ENCODE data around the gene IGF2.

Gene IGF2

DNA sequence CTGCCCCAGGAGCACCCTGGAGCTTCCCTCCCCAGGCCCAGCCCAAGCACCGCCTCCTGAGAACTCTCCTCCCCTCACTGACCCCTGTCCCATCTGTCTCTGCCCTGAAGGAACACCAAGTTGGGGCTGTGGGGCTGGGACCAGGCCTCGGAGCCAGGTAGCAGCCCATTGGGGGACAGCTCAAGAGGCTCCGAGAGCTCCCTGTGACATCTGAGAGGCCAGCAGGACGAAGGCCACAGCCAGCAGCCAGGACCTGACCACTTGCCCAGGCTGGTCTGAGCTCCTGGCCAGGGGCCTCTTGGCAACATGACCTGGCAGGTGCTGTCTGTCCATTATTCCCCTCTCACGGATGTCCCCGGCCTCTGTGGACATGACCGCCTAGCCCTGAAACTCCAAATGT is 33.7 kb downstream of the IGF2 start:
- in situ Hi-C loops (cut with MboI; ENCODE audit: low sequenced_read_pairs): no loop called here

DNA sequence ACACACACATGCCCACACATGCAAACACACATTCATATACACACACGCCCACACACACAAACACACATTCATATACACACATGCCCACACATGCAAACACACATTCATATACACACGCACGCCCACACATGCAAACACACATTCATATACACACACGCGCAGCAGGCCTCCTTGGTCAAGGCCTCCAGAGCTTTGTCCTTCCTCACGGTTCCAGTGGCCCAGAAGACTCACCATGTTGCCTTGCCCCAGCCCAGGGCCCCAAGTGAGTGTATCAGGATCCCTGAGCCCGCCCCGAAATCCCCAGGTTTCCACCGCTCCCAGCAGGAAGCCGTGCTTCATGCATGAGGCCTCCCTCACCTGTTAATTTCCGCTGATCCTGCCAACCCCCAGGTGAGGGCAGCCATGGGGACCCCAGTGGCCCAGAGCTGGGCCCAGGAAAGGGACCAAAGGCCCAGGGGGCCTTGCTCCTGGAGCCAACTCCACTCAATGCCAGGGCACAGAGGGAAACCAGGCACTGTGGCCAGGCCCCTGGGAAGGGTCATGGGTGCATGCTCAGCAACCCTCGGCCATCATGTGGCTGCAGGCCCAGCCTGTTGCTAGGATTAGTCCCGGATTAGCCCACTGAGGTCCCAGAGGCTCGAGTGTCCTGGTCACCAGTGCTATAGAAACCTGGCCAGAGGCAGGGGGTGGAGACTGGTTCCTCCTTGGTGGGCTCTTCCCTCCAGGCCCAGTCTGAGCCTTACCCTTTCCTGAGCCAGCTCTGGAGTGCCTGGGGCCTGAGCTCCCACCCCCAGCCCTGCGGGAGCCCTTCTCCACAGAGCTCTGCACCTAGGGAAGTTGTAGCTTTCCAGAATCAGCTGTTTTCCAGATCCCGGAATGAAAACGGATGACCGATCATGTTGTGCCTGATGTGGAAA is 34.4 kb downstream of the IGF2 start:
- in situ Hi-C loops (cut with MboI; ENCODE audit: low sequenced_read_pairs): no loop called here

DNA sequence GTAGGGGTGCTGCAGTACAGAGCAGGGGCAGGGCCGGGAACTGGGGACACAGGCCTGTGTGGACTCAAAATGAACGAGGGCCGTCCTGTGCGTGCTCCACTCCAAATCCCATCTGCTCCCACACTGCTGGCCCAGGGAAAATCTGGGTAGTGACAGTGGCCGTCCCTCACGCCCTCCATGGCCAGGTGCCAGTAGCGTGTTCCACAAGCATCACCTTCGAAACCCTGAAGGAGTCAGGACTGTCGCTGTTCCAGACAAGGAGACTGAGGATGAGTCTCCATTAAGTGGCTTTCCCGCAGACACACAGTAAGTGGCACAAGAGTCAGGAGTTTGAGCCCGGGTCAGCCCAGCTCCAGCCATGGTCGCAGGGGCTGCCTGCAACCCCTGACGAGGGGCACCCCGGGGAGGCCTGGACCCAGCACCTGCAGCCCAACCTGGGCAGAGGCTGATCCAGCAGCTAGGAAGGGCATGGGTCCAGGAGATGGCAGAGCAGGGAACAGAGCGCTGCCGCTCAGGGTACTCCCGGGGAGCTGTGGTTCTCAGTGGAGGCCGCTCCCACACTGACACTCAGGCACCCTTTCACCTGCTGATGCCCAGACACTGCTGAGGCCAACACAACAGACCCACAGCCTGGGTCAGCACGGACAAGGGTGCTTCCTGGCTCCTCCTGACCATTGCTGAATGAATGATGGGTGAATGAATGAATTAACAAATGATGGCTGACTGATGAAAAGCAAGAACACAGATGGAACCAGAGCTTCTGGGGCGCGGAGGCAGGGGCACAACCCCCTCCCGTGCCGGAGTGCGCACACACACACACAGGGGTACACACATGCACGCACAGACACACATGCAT is 35.3 kb downstream of the IGF2 start:
- in situ Hi-C loops (cut with MboI; ENCODE audit: low sequenced_read_pairs): no loop called here

DNA sequence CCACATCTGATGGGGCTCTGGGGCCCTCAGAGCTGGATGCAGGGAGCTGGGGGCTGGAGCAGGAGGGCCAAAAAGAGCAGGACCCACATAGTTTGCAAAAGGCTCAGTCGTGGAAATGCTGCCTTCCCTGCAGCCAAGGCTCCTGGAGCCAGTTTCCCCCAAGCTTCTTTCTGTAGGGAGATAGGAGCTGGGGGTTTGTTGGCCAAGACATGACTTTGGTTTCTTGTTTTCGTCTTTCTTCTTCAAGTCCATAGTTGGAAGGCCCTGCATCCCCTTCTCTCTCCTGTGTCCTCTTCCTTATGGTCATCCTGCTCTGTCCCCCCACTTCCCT is 36.3 kb downstream of the IGF2 start:
- in situ Hi-C loops (cut with MboI; ENCODE audit: low sequenced_read_pairs): no loop called here

DNA sequence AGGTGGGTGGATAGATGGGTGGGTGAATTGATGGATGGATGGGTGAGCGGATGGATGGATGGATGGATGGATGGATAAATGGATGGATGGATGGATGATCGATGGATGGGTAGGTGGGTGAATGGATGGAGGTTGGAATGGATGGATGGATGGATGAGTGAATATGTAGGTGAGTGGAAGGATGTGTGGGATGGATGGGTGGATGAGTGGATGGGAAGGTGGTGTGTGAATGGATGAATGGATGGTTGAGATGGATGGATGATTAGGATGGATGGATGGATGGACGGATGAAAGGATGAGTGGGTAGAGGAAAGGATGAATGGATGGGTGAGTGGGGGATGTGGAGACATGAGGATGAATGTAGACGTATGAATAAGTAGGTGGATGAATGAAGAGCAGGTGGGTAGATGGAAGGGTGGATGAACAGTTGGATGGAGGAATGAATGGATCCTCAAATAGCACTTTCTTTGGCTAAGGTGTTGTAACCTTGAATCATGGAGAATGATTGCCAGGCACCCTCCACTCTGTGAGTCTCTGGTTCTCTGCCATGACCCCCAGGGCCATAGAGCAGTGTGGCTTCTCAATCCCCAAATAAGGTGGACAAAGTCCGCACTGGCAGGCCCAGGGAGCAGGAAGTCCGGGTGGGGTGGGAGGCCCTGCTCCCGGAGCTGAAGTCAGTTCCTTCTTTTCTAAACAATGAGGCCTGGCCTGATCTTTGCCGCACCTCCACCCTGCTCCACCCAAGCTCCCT is 36.9 kb downstream of the IGF2 start:
- in situ Hi-C loops (cut with MboI; ENCODE audit: low sequenced_read_pairs): no loop called here

DNA sequence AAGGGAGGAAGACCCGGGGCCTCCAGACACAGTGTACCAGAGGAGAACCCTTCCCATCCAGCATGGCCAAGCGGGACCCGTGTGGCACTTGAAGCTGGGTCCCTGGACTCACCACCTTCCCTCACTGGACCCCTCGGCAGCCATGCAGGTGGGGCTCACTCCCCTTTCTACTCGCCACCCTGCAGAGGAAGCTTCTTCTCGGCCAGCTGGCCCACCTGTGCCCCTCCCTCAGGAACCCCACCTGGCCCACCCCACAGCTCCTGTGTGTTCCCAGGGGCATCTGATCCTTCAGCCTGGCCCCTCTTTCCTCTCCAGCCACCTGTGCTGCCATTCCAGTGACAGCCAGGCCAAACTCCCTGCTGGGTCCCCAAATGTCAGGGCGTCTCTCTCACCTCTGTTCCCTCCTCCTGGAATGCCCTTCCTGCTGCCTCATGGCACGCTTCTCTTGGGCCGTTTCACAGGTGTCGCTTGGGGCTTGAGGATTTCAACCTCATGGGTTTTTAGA is 38.0 kb downstream of the IGF2 start:
- in situ Hi-C loops (cut with MboI; ENCODE audit: low sequenced_read_pairs): no loop called here

DNA sequence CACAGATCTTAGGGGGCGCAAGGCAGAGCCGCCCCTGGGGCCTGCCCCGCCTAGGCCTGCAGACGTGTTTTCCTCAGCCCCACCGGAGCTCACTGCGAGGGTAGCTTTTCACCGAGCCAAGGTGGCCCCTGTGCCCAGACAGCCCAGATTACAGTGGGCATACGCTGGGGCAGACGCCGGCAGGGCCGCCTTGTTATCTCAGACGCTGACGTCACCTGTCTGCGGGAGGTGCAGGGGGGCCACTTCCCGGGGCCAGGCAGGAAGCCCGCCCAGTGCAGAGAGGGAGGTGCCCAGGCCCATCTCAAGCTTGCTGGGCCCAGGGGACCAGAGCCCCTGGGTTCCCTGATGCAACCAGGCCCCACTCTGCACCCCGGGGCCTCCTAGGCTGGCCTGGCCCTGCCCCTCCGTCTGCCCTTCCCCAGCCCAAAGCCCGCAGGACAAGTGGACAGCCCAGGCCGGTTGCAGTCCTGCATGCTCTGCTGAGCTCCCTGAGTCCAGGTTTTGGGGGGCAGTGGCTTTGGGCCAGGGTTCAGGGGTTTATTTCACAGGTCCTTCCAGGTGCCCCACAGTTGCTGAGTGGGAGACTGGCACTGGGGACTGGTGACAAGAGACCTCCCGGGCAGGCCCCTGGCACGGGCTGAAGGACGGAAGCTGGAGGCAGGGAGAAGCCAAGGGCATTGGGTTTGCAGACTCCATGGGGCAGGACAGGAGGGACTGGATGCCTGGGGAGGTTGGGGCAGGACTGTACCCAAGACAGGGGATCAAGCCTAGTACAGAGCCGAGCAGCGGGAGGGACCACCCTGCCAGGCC is 38.6 kb downstream of the IGF2 start:
- in situ Hi-C loops (cut with MboI; ENCODE audit: low sequenced_read_pairs): no loop called here

DNA sequence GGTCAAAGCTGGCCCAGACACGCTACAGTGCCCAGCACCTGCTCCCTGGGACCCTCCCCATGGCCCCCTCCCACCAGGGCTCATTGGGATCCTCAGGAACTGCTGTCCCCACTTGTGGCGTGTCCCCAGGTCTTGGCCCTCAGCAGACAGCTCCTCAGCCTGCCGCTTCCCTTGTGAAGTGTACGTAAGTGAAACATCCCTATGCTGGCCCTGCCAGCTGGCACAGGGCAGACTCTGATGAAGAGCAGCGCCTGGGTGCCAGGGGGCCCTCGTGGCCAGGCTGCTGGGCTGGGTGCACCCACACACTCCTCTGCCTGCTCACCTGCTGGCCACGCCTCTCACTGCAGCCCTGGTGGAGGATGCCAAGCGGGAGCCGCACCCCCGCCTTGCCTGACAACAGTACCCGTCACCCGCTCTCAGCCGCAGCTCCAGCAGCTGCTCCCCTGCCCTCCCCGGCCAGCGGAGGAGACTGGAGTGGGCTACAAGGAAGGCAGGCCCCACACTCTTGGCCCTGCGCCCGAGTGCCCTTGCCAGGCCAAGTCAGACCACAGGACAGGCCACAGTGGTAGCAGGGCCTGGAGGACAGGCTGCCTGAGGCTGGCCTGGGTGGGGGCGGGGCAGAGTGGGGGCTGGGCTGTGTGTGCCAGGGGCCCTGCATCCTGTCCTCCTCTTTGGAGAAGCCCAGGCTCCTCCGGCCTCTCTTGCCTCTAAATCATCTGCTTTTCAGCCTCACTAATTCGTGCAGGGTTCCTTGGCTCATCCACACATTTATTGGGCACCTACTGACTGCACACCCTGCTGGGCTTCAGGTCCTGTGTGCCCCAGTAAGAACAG is 39.5 kb downstream of the IGF2 start:
- in situ Hi-C loops (cut with MboI; ENCODE audit: low sequenced_read_pairs): no loop called here

DNA sequence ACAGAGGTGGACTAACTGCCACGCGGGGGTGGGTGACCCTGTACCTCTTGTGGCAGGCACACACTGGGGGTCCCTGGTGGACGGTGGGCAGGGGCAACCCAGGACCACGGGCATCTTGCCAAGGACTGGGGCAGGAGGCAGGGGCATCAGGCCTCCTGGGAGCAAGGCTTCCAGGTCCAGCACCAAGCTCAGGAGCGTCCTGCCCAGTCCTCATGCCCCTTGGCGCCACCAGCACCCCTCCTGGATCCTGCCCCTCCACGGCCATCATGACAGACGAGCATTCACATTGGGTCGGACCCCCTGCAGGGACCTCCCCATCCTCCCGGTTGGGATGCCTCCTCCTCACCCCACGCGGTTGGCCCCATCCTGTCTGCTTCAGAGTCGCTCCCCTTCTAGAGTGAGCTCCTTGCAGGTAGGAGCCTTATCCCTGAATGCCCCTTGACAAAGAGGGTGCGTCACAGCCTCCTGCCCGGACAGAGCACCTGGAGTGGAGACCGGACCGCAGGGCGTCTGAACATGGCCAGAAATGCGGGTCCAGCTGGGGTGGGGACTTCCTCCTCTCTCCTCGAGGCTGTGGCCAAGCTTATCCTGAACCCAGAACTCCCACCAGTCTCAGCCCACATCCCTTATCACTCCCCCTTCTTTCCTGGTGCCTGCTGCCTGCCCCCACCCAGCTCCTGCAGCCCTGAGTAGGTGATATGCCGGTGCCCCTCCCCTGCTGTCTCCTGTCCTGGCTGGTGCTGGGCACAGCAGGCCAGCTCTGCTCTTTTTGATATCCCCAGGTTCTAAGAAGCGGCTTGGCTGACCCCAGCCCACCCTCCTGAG is 40.3 kb downstream of the IGF2 start:
- in situ Hi-C loops (cut with MboI; ENCODE audit: low sequenced_read_pairs): no loop called here

DNA sequence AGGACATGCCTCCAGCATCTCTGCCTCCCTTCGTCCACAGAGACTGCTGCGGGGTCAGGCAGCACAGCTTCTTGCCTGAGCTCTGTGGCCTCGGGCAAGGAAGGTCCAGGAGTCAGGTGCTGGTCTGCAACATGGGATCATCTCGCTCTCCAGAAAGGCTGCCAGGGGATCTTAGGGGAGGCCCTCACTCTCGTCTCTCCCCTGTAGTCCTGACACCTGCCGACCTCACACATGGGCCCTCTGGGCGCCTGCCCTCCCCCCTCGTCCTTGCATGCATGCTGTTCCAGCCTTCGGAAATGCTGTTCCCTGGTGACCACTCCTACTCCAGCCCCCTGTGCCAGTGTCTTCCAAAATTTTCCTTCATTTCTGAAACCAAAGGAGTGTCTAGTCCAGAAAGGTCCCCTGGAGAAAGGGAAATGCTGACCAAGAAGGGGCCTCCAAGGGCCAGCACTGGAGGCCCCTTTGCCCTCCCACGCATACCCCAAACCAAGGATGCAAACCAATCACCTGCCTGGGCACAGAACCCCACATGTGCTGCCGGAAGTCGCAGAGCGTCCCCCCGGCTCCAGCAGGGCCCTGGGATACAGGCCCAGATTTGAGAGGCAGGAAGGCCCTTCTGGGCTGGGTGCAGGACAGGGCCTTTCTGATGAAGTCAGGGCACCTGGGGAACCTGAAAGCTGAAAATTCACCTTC is 41.0 kb downstream of the IGF2 start:
- in situ Hi-C loops (cut with MboI; ENCODE audit: low sequenced_read_pairs): no loop called here

DNA sequence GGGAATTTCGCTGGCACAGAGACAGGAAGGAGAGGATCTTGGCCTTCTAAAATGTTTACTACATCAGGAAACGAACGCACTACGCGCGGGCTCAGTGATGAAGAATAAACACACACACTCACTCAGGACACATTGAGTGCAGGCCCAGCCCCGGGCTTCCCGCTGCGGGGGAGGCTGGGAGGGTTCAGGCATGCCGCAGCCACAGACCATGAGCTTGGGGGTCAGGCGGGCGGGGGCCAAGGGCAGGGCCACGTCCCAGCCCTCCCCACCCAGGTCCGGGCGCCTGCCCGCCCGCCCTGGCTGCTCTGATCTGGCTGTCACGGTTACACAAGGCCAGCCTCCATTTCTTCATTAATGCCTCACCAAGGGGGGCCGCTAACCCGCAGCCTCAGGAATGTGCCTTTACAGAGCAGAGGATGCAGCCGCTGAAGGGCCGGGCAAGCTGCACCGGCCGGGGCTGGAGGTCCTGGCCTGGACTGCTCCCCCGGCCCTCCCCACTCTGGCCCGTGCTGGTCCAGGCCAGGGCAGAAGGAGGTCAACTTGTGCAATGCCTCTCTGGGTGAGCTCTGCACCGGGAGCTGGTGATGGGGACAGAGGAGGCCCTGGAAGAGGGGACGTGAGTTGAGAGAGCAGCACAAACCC is 41.7 kb downstream of the IGF2 start:
- in situ Hi-C loops (cut with MboI; ENCODE audit: low sequenced_read_pairs): no loop called here

DNA sequence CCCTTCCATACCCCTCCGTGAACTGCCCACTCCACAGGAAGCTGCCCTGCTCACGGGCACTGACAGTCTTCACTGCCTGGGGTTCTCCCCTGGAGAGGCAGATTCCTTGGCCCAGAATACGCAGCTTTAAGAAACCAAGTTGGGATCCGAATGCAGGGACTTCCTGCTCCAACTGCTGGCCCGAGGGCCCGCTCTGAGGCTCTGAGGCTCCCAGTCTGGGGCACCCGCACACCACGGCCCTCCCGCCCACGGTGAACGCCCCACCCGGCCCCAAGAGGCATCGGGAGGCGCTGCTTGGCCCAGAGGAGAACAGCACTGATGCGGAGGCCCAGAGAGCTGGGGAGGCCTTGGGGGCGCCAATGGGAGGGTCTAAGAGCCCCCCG is 42.3 kb downstream of the IGF2 start:
- in situ Hi-C loops (cut with MboI; ENCODE audit: low sequenced_read_pairs): no loop called here

DNA sequence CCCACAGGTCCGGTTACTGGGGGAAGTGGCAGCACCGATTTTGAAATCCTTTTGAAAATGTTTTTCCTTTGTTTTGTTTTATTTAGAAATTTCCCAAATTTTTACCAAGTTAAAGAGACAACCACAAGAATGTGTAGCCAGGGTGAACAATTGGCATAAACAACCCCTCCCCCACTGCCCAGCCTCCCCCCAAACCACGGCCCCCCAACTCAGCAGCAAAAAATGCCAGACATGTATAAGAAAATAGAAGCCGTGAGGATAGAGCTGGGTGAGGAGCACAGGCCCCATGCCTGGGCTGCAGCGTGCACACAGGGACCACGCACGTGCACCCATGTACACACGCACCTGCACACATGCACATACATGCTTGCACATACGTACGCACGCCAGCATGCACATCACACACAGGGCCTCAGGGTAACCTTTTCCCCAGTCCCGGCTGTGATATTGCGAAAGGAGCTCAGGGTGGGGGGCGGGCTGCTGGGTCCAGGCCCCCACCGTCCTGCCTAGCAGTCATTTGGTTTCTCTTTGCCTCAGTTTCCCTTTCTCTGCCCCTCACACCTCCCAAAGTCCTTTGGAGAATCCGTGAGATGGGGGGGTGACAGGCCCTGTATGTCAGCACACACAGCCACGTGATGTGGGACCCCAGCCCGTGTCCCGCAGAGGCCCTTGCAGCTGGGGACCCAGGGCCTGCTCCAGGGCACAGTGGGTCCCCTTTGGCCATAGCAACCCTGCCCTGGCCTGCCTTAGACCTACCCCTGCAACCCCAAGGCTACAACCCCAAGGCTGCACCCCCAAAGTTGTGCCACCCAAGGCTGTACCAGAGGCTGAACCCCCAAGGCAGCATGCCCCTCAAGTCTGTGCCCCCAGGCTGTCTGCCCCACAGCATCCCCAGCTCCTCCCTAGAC is 42.9 kb downstream of the IGF2 start:
- in situ Hi-C loops (cut with MboI; ENCODE audit: low sequenced_read_pairs): no loop called here

DNA sequence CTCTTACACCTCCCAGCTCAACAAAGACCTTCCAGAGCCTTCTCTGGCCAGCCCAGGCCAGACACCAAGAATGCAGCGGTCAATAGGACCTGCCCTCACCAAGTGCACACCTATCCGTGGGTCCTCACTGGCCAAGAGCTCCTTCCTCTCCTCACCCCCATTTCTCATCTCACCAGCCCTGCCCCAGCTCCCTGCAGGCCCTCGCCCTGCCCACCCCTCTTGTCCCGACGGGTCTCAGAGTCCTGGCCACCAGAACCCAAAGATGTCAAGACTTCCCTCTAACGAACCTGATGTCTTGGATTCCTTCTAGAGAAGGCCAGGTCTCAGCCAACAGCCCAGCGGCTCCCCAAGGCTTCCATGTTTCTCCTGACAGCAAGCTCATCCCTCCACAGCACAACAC is 43.6 kb downstream of the IGF2 start:
- in situ Hi-C loops (cut with MboI; ENCODE audit: low sequenced_read_pairs): no loop called here

DNA sequence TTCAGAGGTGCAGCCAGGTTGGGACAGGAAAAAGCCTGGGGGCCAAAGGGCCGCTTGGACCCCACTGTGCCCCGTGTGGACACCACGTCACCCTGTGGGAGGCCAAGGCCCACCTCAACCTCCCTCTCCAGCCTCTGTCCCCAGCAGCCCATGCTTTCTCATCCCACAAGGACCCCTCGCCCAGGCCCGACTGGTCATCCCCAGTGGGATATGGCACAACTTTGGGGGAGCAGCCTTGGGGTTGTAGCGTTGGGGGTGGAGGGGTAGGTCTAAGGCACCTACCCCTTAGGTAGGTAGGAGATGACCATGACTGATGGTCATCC is 44.0 kb downstream of the IGF2 start:
- in situ Hi-C loops (cut with MboI; ENCODE audit: low sequenced_read_pairs): no loop called here

DNA sequence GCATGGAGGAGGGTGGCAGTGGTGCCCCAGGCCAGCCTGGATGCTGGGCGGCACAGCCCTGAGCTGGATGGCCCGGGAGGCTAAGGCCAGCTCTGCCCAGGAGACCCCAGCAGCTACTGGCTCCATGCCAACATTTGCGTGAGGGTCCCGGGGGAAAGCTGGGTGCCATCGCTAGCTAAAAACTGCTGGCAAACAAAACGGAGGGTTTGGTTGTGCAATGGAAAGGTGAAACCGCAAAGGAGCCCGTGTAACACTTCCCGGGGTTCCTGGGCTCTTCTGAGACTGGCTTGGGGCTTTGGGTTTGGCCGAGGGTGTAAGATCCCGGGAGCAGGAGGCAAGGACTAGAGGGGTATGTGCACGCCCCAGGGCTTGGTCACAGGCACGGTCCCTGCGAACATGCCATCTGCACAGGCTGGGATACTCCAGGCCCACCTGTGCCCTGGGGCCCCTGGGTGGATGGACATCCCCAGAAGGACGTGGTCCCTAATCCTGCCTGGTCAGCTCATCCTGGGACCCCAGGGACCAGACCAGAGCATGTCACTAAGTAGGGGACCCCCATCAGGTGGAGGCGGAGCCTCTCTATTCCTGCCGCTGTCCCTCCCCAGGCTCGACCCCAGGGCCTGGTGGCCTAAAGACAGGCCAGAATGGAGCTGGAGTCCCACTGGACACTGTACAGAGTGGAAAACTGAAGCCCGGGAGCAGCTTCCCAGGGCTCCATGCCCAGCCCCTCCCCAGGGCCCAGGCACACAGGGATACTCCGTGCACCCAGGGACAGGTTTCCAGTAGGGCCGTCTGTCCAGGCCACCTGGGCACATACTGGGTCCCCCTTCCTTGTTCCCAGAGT is 44.6 kb downstream of the IGF2 start:
- in situ Hi-C loops (cut with MboI; ENCODE audit: low sequenced_read_pairs): no loop called here

Data from hTERT RPE-1 (cell line).